Measurements from ENCODE around the gene SGMS1.

SGMS1 gene

GRCh38 chr10:50417886-50418830 lies 205.6 kb downstream of the SGMS1 start:
- TF ChIP-seq CTCF (IDR thresholded peaks at IDR 0.05): no peak
- no peak for TF ChIP-seq ZFX (IDR thresholded peaks at IDR 0.05; ENCODE audit: borderline replicate concordance)
- no peak overlapping the region for H3K27ac ChIP-seq

- H3K27ac ChIP-seq: no peak overlapping the region
- no peak for TF ChIP-seq ZFX (IDR thresholded peaks at IDR 0.05; ENCODE audit: borderline replicate concordance)
- TF ChIP-seq CTCF (IDR thresholded peaks at IDR 0.05): no peak
Observed at GRCh38 chr10:50417486-50417885, 206.3 kb downstream of the SGMS1 start.

- H3K27ac ChIP-seq: no peak overlapping the region
- no peak for TF ChIP-seq CTCF (IDR thresholded peaks at IDR 0.05)
Observed at GRCh38 chr10:50416881-50417280, 206.9 kb downstream of the SGMS1 start.

GRCh38 chr10:50416181-50416824 lies 207.5 kb downstream of the SGMS1 start:
- no peak for TF ChIP-seq CTCF (IDR thresholded peaks at IDR 0.05)
- no peak for TF ChIP-seq ZFX (IDR thresholded peaks at IDR 0.05; ENCODE audit: borderline replicate concordance)
- H3K27ac ChIP-seq: no peak overlapping the region

- H3K27ac ChIP-seq: no peak overlapping the region
- TF ChIP-seq ZFX (IDR thresholded peaks at IDR 0.05; ENCODE audit: borderline replicate concordance): no peak
- no peak for TF ChIP-seq CTCF (IDR thresholded peaks at IDR 0.05)
Observed at GRCh38 chr10:50415292-50415691, 208.5 kb downstream of the SGMS1 start.

GRCh38 chr10:50410066-50410811 lies 213.5 kb downstream of the SGMS1 start:
- TF ChIP-seq CTCF (IDR thresholded peaks at IDR 0.05) (no peak), ZFX (IDR thresholded peaks at IDR 0.05; ENCODE audit: borderline replicate concordance) (no peak)
- H3K27ac ChIP-seq: no peak overlapping the region
